PC-3 (cell line): ENCODE measurements around the gene NPEPPS. TPM values are rescaled to one million over a fixed set of nuclear protein-coding genes. Genes with fewer than 3 reads are reported as not detected.

Experiments
- ATAC-seq: fragments of 200-7000 bp; cut with Tn5 transposase; 2 replicates; pipeline ENCODE4 v1.9.1; 2020; ENCODE audit warnings: mild to moderate bottlenecking, moderate library complexity
- BruUV-seq: library from RNA; stranded (reverse); fragments of 400-500 nt; replicated peaks from 2 replicates; lab custom pipeline; 2021; lab: Mats Ljungman, UMichigan
- CTCF ChIA-PET: fragments of 300-600 bp; sonication (Branson Sonifier 250); formaldehyde crosslinking; loops from one replicate; lab custom pipeline; 2022; ENCODE audit warnings: antibody characterized with exemption; lab: Charles Lee
- POLR2A ChIA-PET: fragments of 300-600 bp; sonication (Branson Sonifier 250); formaldehyde crosslinking; loops from one replicate; lab custom pipeline; 2022; ENCODE audit warnings: antibody characterized with exemption; ENCODE audit not compliant: unreplicated experiment; lab: Charles Lee
- DNase-seq: peaks from one replicate; pipeline ENCODE4 v3.0.0-alpha.2; 2015
- H2AFZ ChIP-seq: fragments of 300-600 bp; sonication (generic); 2 replicates; pipeline ENCODE4 v1.6.0; 2016; ENCODE audit warnings: antibody characterized with exemption, low read length
- H3F3A ChIP-seq: fragments of 300-600 bp; sonication (generic); one replicate; pipeline ENCODE4 v1.6.0; 2017; ENCODE audit warnings: antibody characterized with exemption, low read length, control low read depth, mild to moderate bottlenecking; ENCODE audit not compliant: unreplicated experiment
- H3K27ac ChIP-seq: fragments of 300-600 bp; sonication (generic); 2 replicates; pipeline ENCODE4 v1.5.1; 2016; ENCODE audit warnings: mild to moderate bottlenecking, low read length
- H3K27me3 ChIP-seq: fragments of 300-600 bp; sonication (generic); 2 replicates; pipeline ENCODE4 v1.6.1; 2016; ENCODE audit warnings: low read length, mixed read lengths
- H3K36me3 ChIP-seq: fragments of 300-600 bp; sonication (generic); 2 replicates; pipeline ENCODE4 v1.6.1; 2016; ENCODE audit warnings: low read depth, mixed run types, low read length, mixed read lengths
- H3K4me1 ChIP-seq: fragments of 300-600 bp; sonication (generic); 2 replicates; pipeline ENCODE4 v1.5.1; 2016; ENCODE audit warnings: low read length; ENCODE audit not compliant: insufficient read depth
- H3K4me2 ChIP-seq: fragments of 300-600 bp; sonication (generic); 2 replicates; pipeline ENCODE4 v1.6.0; 2016; ENCODE audit warnings: low read length
- H3K4me3 ChIP-seq: fragments of 300-600 bp; sonication (generic); 2 replicates; pipeline ENCODE4 v1.5.1; 2016; ENCODE audit warnings: mild to moderate bottlenecking, low read length, mixed read lengths
- H3K79me2 ChIP-seq: fragments of 300-600 bp; sonication (generic); 2 replicates; pipeline ENCODE4 v1.6.1; 2017; ENCODE audit warnings: low read length, mixed read lengths
- H3K9ac ChIP-seq: fragments of 300-600 bp; sonication (generic); 2 replicates; pipeline ENCODE4 v1.6.0; 2016; ENCODE audit warnings: mild to moderate bottlenecking, low read length
- H3K9me2 ChIP-seq: fragments of 300-600 bp; sonication (generic); replicated peaks from 2 replicates; pipeline ENCODE4 v1.6.1; 2016; ENCODE audit warnings: mixed run types, low read length, mixed read lengths
- H3K9me3 ChIP-seq: fragments of 300-600 bp; sonication (generic); 2 replicates; pipeline ENCODE4 v1.6.1; 2016; ENCODE audit warnings: low read length, mixed read lengths
- H4K20me1 ChIP-seq: fragments of 300-600 bp; sonication (generic); 2 replicates; pipeline ENCODE4 v1.6.1; 2016; ENCODE audit warnings: low read length, mixed read lengths
- CTCF ChIP-seq: fragments of 300-600 bp; sonication (generic); conservative IDR thresholded peaks from 2 replicates; pipeline ENCODE4 v1.5.1; 2017; ENCODE audit warnings: antibody characterized with exemption, low read depth, mild to moderate bottlenecking, low read length
- EZH2 ChIP-seq: fragments of 300-600 bp; sonication (generic); IDR thresholded peaks from one replicate; pipeline ENCODE4 v1.6.1; 2017; ENCODE audit warnings: antibody characterized with exemption, mild to moderate bottlenecking, low read length; ENCODE audit not compliant: unreplicated experiment
- EZH2phosphoT487 ChIP-seq: fragments of 300-600 bp; sonication (generic); IDR thresholded peaks from 2 replicates; pipeline ENCODE4 v1.6.1; 2018; ENCODE audit warnings: mild to moderate bottlenecking, antibody characterized with exemption, low read length, borderline replicate concordance
- intact Hi-C: fragments of 100-400 bp; cut with micrococcal nuclease; formaldehyde crosslinking; loops from 2 replicates; pipeline ENCODE4 v1.9.0; 2023
- total RNA-seq: library from RNA; depleted of rRNA; stranded (reverse); fragments of >200 nt; gene quantifications from 2 replicates; pipeline ENCODE4 v1.2.3, GENCODE V29; 2014

The NPEPPS gene
- total RNA-seq, 1 experiment from 2014 or later: 112 TPM

GRCh38 chr17:47652570-47652969, 121.7 kb downstream of the NPEPPS start:
- POLR2A ChIA-PET: interaction anchor here (0.6 kb wide), 1 partner anchor 528 kb away, joined by 6 read pairs; no protein-coding TSS in a partner anchor
- Histone ChIP-seq H3F3A (no peaks in the 10 kb centered on the region), H3K9me3 (no peaks in the 10 kb centered on the region), H3K9ac (no peak overlapping the region), H3K9me2 (no peaks in the 10 kb centered on the region), H3K4me3 (peak overlapping the region; percentile 84), H4K20me1 (peaks cover 53% of the 10 kb centered on the region), H2AFZ (no peak overlapping the region), H3K4me2 (peak overlapping the region; percentile 93), H3K27me3 (no peaks in the 10 kb centered on the region), H3K4me1 (peaks cover 45% of the 10 kb centered on the region), H3K36me3 (peaks cover 61% of the 10 kb centered on the region), H3K79me2 (peaks cover 77% of the 10 kb centered on the region), H3K27ac (no peak overlapping the region)
- ATAC-seq (no peak), DNase-seq (no peak)
- BruUV-seq: no TSS peak
- TF ChIP-seq EZH2 (no peak), EZH2phosphoT487 (no peak), CTCF (no peak)
- intact Hi-C loops: no loop called here
- CTCF ChIA-PET: no interaction called here

- TF ChIP-seq EZH2 (no peak), CTCF (no peak), EZH2phosphoT487 (no peak)
- Histone ChIP-seq H3F3A (peaks cover under 1% of the 10 kb centered on the region), H3K9me3 (no peaks in the 10 kb centered on the region), H3K4me2 (peak overlapping the region; percentile 11; the same call in 1 of the 2 replicates), H3K36me3 (peaks cover 70% of the 10 kb centered on the region), H3K9ac (no peak overlapping the region), H3K4me1 (peaks cover 43% of the 10 kb centered on the region), H3K27ac (no peak overlapping the region), H2AFZ (no peak overlapping the region), H3K9me2 (no peaks in the 10 kb centered on the region), H3K27me3 (no peaks in the 10 kb centered on the region), H3K4me3 (0 out of 2 replicates have a peak overlapping the region, but pooled peaks have one; percentile 4), H3K79me2 (peaks cover 84% of the 10 kb centered on the region), H4K20me1 (peaks cover 62% of the 10 kb centered on the region)
- ChIA-PET CTCF (no interaction called here), POLR2A (no interaction called here)
- DNase-seq (no peak), ATAC-seq (no peak)
- intact Hi-C loops: no loop called here
- BruUV-seq: no TSS peak
Observed at GRCh38 chr17:47653442-47653841, 122.5 kb downstream of the NPEPPS start.

GRCh38 chr17:47654991-47655390, 124.1 kb downstream of the NPEPPS start:
- Histone ChIP-seq H4K20me1 (peaks cover 67% of the 10 kb centered on the region), H3K4me3 (no peak overlapping the region), H2AFZ (no peak overlapping the region), H3K9me2 (no peaks in the 10 kb centered on the region), H3K79me2 (peaks cover 85% of the 10 kb centered on the region), H3K4me1 (peaks cover 37% of the 10 kb centered on the region), H3K9ac (no peak overlapping the region), H3F3A (peaks cover 3% of the 10 kb centered on the region), H3K4me2 (peak overlapping the region; percentile 5), H3K27ac (no peak overlapping the region), H3K9me3 (no peaks in the 10 kb centered on the region), H3K27me3 (no peaks in the 10 kb centered on the region), H3K36me3 (peaks cover 78% of the 10 kb centered on the region)
- ATAC-seq: no peak
- no peak for DNase-seq
- ChIA-PET CTCF (interaction anchor here (0.6 kb wide), 1 partner anchor 292 kb away, joined by 4 read pairs; no protein-coding TSS in a partner anchor), POLR2A (no interaction called here)
- no peak for TF ChIP-seq CTCF
- no peak for TF ChIP-seq EZH2phosphoT487
- TF ChIP-seq EZH2: no peak
- no TSS peak for BruUV-seq
- intact Hi-C loops: no loop called here
